Body of pancreas (tissue), 4 donors: ENCODE measurements around the gene ANXA5. TPM values are rescaled to one million over a fixed set of nuclear protein-coding genes. Genes with fewer than 3 reads are reported as not detected.

Experiments
- ATAC-seq: fragments of 150-250 bp; one replicate; pipeline ENCODE4 v1.9.1; 2016
- DNase-seq, 4 donors: peaks; one replicate each; pipeline ENCODE4 v3.0.0-alpha.2; 2019
- H3K27ac ChIP-seq, 4 donors: fragments of 200-600 bp; sonication (generic); 1 replicate in 3 of 4; 2 replicates in 1 of 4; pipeline versions ENCODE4 v1.5.1 to v1.6.1; 2016 to 2019; ENCODE audit warnings: mild to moderate bottlenecking in 1 of 4, mixed read lengths in 1 of 4, moderate library complexity in 1 of 4
- H3K27me3 ChIP-seq, 2 donors: fragments of 200-600 bp; sonication (generic); one replicate each; pipeline ENCODE4 v1.6.0; 2016; ENCODE audit warnings: mild to moderate bottlenecking in 1 of 2
- H3K36me3 ChIP-seq, 2 donors: fragments of 200-600 bp; sonication (generic); replicated peaks in 1 of 2; 2 replicates each; pipeline ENCODE4 v1.5.1; 2016; ENCODE audit warnings: low read depth in 2 of 2; ENCODE audit not compliant: insufficient read depth in 1 of 2
- H3K4me1 ChIP-seq: fragments of 200-600 bp; sonication (generic); one replicate; pipeline ENCODE4 v1.6.0; 2016
- H3K4me3 ChIP-seq, 2 donors: fragments of 200-600 bp; sonication (generic); 1 replicate in 1 of 2; 2 replicates in 1 of 2; pipeline ENCODE4 v1.5.1; 2016 to 2019
- H3K9me3 ChIP-seq, 3 donors: fragments of 200-600 bp; sonication (generic); 1 replicate in 2 of 3; 2 replicates in 1 of 3; pipeline ENCODE4 v1.5.1; 2016
- CTCF ChIP-seq, 7 experiments: fragments of 450-650 bp in 4 of 7; fragments of 200-600 bp in 3 of 7; sonication (generic) in 3 of 7; IDR thresholded peaks; one replicate each; pipeline ENCODE4 v1.5.1; 2016 to 2019; ENCODE audit warnings: antibody characterized with exemption in 7 of 7
- POLR2A ChIP-seq, 3 donors: fragments of 450-650 bp; IDR thresholded peaks; one replicate each; pipeline ENCODE4 v1.6.1; 2016; ENCODE audit warnings: antibody characterized with exemption in 3 of 3, mild to moderate bottlenecking in 2 of 3
- WGBS, 2 donors: methylation state at CpG; one replicate each; pipeline ENCODE4 v1.1.5; 2017; 5-methylcytosine and 5-hydroxymethylcytosine counted together
- intact Hi-C: fragments of 100-400 bp; cut with DNase I; formaldehyde crosslinking; loops from one replicate; pipeline ENCODE4 v1.15.1; 2023
- total RNA-seq, 2 donors: library from RNA; depleted of rRNA; stranded (reverse); fragments of >200 nt; gene quantifications; one replicate each; pipeline ENCODE4 v1.1.0, GENCODE V29; 2016

ANXA5 gene
- total RNA-seq, 2 donors from 2014 or later = 126 to 180 TPM

GRCh38 chr4:121679951-121680350 lies 16.8 kb downstream of the ANXA5 start:
- Histone ChIP-seq H3K9me3 (no peaks in the 10 kb centered on the region), H3K4me1 (no peaks in the 10 kb centered on the region), H3K4me3 (no peak overlapping the region), H3K27ac (no peak overlapping the region), H3K36me3 (peaks cover 5 to 24% of the 10 kb centered on the region in 2 donors), H3K27me3 (no peaks in the 10 kb centered on the region)
- no peak for TF ChIP-seq POLR2A (IDR thresholded peaks at IDR 0.05)
- TF ChIP-seq CTCF (IDR thresholded peaks at IDR 0.05) = no peak
- 74 to 75% methylated on average over 4 of the region's 4 CpGs for WGBS, 2 donors
- intact Hi-C loops = no loop called here
- DNase-seq (no peak), ATAC-seq (no peak)

- H3K36me3 ChIP-seq = peaks cover 5 to 24% of the 10 kb centered on the region in 2 donors
- DNase-seq (no peak), ATAC-seq (no peak)
- H3K27ac ChIP-seq = no peak overlapping the region
- no peaks in the 10 kb centered on the region for H3K4me1 ChIP-seq
- 84 to 91% methylated on average over 3 of the region's 3 CpGs for WGBS, 2 donors
- no peak overlapping the region for H3K4me3 ChIP-seq
- no peaks in the 10 kb centered on the region for H3K9me3 ChIP-seq
- no peaks in the 10 kb centered on the region for H3K27me3 ChIP-seq
- intact Hi-C loops = no loop called here
- TF ChIP-seq POLR2A (IDR thresholded peaks at IDR 0.05) (no peak), CTCF (IDR thresholded peaks at IDR 0.05) (no peak)
Observed at GRCh38 chr4:121679267-121679666, 17.5 kb downstream of the ANXA5 start.

GRCh38 chr4:121677524-121677923 lies 19.3 kb downstream of the ANXA5 start:
- ATAC-seq (no peak), DNase-seq (no peak)
- WGBS, 2 donors = 86 to 91% methylated on average over 1 of the region's 1 CpG
- H3K27ac ChIP-seq = no peak overlapping the region
- H3K36me3 ChIP-seq = peaks cover 7 to 23% of the 10 kb centered on the region in 2 donors
- no peak for TF ChIP-seq CTCF (IDR thresholded peaks at IDR 0.05)
- no peak for TF ChIP-seq POLR2A (IDR thresholded peaks at IDR 0.05)
- H3K9me3 ChIP-seq = no peaks in the 10 kb centered on the region
- no peaks in the 10 kb centered on the region for H3K27me3 ChIP-seq
- intact Hi-C loops = no loop called here
- no peak overlapping the region for H3K4me3 ChIP-seq
- H3K4me1 ChIP-seq = no peaks in the 10 kb centered on the region

- Histone ChIP-seq H3K27me3 (no peaks in the 10 kb centered on the region), H3K27ac (no peak overlapping the region), H3K4me1 (no peaks in the 10 kb centered on the region), H3K9me3 (no peaks in the 10 kb centered on the region), H3K36me3 (peaks cover 4 to 20% of the 10 kb centered on the region in 2 donors), H3K4me3 (no peak overlapping the region)
- WGBS, 2 donors = 60 to 72% methylated on average over 6 of the region's 6 CpGs
- ATAC-seq (no peak), DNase-seq (no peak)
- intact Hi-C loops = no loop called here
- TF ChIP-seq POLR2A (IDR thresholded peaks at IDR 0.05) (no peak), CTCF (IDR thresholded peaks at IDR 0.05) (no peak)
Observed at GRCh38 chr4:121676345-121677075, 20.3 kb downstream of the ANXA5 start.

GRCh38 chr4:121675715-121676114 lies 21.1 kb downstream of the ANXA5 start:
- H3K36me3 ChIP-seq = peaks cover 4 to 17% of the 10 kb centered on the region in 2 donors
- H3K27ac ChIP-seq = no peak overlapping the region
- DNase-seq = no peak
- H3K9me3 ChIP-seq = no peaks in the 10 kb centered on the region
- WGBS, 2 donors = 55 to 56% methylated on average over 1 to 2 of the region's 2 CpGs
- intact Hi-C loops = no loop called here
- no peaks in the 10 kb centered on the region for H3K4me1 ChIP-seq
- no peak overlapping the region for H3K4me3 ChIP-seq
- H3K27me3 ChIP-seq = no peaks in the 10 kb centered on the region
- TF ChIP-seq POLR2A (IDR thresholded peaks at IDR 0.05) = no peak
- peak in 1 of 7 experiments; percentile 19 for TF ChIP-seq CTCF (IDR thresholded peaks at IDR 0.05)
- ATAC-seq = peak; percentile 35
